ENCODE measurements around the gene MTUS2.
"Not testable (repeated sequence)": the region's sequence is repeated elsewhere in the genome, so short reads cannot be mapped to it uniquely, and the experiment has no call there.

The MTUS2 gene

DNA sequence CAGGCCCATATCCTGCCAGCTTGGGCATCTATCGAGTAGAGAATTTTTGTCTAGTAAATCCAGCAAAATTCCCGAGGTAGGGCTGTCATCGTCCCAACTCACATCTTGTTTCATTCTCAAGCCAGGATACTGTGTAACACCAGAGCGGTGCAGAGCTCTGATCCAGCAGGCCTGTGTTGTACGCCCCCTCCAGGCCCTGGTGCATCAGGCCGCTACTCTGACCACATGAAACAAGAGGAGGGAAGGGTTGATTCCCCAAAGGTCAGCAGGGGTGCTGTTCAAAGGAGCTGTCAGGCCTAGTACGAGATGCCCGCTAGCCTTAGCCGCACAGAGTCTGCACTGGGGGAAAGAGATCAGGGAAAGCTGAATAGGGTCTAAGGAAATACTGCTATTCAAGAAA is 499.3 kb downstream of the MTUS2 start:
- DNase-seq (ENCODE audit: low read depth): no peak

DNA sequence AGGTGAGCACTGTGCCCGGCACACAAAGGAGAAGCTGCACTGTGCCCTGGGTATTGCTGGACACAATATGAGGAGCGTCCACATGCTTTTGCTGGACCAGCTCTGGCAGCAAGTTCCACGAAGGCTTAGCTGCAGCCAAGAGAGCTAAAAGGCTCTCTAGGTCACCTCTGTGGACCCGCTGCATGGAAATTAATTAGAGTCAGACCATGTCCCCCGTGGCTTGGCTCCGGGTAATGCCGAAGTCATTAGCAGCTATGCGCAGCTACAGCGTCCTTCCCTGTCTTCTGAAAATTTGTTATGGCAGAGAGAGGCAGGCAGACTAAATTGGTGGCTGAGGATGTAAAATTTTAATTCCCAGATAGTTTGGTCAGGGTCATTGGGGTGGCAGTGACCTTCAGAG is 503.8 kb downstream of the MTUS2 start:
- no peak for DNase-seq (ENCODE audit: low read depth)

- DNase-seq (ENCODE audit: low read depth): no peak
Observed at GRCh38 chr13:29324601-29325000, 504.5 kb downstream of the MTUS2 start.

DNA sequence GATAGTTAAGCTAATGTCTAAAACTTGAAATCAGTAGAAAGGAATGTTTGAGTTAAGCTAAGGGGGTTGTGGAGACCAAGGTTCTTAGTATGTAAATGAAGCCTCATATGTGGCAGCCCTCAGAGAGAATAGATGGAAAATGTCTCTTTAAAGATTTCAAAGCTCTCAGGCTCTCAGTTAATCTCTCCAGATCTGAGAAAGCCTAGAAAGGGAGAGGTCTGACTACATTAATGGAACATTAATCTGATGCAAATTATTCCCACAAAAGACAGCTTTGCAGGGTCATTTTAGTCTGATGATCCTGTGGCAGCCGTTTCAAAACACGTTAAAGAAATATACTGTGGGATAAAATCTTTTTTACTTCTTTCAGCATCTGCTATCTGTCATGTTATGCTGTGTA is 508.4 kb downstream of the MTUS2 start:
- DNase-seq (ENCODE audit: low read depth): no peak

- DNase-seq (ENCODE audit: low read depth): no peak
Observed at GRCh38 chr13:29336356-29336755, 516.2 kb downstream of the MTUS2 start.

DNA sequence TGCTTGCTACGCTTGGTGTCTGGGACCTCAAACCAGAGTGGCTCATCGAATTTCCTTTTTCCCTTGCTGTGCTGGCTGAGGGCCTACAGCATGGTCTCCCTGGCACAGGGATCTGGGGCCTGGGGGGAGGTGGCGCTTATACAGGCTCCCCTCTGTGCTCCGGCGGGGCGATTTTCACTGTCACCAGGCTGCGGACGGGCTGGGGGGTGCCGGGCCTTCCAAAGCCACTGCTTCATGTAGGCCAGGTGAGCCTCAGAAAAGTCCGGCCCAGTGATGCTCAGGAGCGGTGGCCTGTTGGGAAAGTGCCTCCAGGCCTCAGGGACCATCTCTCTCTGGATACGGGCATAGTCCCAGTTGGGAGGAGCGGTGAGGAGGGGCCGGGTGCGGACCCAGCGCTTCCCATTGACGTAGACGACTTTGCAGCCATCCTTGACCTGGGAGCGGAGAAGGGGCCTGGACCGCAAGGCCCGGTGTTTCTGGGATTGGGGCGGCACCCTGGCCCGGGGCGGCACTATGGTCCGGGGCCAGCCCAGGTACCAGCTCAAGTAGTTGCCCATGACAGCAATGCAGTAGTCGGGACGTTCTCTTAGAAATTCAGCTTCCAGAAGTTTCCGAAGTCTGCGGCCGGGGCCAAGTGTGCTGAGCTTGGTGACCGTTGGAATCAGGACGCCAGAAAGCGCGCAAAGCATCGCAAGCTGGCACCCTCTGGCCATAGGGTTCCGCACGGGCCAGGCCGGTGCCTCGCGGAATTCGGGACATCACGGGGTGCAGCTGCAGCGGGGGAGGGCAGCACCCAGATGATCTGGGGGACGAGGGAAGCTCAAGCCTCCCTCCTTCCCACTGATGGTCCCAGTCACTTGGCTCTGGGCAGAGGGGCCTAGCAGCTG is 519.5 kb downstream of the MTUS2 start:
- DNase-seq (ENCODE audit: low read depth): no peak

DNA sequence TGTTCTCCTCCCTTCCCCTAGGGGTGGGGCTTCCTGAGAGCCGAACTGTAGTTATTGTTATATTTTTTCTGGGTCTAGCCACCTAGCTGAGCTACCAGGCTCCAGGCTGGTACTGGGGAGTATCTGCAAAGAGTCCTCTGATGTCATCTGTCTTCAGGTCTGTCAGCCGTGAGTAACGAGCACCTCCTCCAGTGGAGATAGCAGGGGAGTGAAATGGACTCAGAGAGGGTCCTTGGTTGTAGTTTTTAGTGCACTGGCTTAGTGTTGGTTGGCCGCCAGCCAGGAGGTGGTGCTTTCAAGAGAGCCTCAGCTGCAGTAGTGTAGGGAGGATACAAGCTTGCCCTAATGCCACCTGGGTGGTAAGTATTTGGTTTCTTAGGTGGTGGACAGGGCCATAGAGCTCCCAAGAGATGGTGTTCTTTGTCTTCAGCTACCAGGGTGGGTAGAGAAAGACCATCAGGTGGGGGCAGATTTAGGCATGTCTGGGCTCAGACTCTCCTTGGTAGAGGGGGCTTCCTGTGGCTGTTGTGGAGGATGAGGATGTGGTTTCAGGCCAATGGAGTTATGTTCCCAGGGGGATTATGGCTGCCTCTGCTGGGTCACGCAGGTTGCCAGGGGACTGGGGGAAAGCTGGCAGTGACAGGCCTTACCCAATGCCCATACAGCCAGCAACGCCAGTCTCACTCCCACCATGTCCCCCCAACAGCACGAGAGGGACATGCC is 525.9 kb downstream of the MTUS2 start:
- not testable (repeated sequence) for DNase-seq (ENCODE audit: low read depth)

DNA sequence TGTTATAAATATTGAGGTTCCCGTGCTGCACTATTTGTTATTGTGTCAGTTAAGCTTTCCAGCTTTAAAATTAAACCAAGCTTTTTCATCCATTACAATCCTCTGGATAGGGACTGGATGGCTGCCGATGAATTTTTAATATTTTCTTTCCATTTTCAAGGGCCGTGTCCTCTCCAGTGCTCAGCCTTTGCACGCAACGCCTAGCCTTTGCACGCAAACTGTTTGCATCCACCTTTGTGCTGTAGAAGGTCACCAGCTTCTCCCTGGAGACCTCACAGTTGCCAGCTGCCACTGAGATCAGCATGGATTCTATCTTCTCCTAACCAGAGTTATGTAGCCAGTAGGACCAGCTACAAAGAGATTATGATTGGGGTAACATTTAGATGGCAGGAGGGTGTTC is 534.9 kb downstream of the MTUS2 start:
- no peak for DNase-seq (ENCODE audit: low read depth)

DNA sequence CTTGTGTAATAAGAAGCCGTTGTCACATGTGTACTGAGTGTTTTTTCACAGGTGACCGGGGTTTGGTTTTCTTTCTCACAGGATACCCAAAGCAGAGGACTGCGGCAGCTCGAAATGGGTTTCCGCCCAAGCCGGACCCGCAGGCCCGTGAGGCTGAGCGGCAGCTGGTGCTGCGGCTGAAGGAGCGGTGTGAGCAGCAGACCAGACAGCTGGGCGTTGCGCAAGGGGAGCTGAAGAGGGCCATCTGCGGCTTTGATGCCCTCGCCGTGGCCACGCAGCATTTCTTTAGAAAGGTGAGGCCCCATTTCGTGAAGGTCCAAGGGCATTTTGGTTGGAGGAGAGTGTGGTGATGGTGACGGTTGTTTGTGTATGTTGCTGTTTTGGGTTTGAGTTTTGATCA is 539.0 kb downstream of the MTUS2 start:
- no peak for DNase-seq (ENCODE audit: low read depth)

- no peak for DNase-seq (ENCODE audit: low read depth)
Observed at GRCh38 chr13:29361716-29362115, 541.6 kb downstream of the MTUS2 start.

DNA sequence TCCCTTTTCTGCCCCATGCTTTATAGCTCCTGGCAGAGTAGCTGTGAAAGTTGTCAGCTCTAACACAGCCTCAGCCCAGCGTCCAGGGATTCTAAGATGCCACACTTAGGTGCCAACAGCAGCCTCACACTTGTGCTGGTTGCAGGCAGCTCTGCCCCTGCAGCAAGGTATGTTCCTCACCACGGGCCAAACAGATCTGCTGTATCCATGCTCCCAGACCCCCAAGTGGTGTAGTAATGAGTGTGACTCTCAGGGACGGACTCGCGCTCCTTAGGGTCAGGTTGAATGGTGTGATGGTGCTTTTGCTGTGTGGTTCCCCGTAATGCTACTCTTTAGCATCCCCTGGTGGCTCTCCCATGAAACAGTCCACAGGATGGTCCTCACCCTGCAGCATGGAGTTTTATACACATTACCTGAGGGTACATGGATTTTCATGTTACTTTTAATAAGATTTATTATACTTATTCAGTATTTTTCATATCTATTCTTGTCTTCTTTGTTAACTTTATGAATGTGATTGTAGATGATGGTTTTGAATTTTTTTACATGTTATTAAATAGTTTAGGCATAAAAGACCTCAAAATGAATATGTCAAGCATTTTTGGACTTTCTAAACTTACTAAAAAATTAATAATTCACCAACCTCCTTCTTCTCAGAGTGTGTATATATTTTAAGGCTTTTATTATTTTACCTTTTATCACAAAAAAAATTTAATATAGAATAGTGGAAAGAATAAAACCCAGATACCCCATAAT is 542.9 kb downstream of the MTUS2 start:
- DNase-seq (ENCODE audit: low read depth): no peak

GRCh38 chr13:29369060-29369743 is 549.1 kb downstream of the MTUS2 start:
- DNase-seq (ENCODE audit: low read depth): no peak

- DNase-seq (ENCODE audit: low read depth): no peak
Observed at GRCh38 chr13:29379281-29379680, 559.1 kb downstream of the MTUS2 start.

DNA sequence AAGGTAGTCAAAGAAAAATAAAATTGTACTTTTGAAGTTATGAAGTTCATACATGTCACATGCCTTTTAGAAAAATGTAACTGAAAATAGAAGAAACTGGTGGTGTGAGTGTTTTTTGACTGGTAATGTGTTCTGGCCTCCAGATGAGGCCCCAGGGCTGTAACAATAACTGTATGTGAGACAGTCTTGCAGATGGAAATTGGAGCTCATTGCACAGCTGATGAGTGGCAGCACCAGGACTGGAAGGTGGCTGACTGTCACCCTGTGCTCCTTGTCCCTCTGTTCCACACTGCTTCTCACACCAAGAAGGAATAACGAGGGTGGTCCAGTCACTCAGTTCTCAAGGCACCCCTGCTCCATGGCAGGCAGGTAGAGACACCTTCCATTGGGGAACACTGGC is 559.7 kb downstream of the MTUS2 start:
- DNase-seq (ENCODE audit: low read depth): no peak

GRCh38 chr13:29382021-29382420 is 561.9 kb downstream of the MTUS2 start:
- no peak for DNase-seq (ENCODE audit: low read depth)

DNA sequence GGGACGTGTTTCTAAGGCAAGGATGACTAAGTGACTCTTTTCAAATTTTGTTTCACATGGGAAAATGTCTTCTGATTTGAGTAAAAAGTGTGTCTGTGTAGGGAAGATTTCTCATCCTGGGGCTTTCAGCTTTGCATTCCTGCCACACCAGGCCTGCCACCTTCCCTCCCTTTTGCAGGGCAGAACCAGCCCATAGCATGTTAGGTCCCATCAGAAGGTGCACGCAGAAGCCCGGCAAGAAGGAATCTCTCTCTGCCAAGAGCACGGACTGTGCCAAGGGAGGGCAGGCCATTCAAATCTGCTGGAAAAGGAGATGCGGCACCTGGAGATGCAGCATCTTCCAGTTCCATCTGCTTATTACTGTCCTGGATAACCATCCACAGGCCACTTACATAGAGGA is 563.3 kb downstream of the MTUS2 start:
- DNase-seq (ENCODE audit: low read depth): no peak

DNA sequence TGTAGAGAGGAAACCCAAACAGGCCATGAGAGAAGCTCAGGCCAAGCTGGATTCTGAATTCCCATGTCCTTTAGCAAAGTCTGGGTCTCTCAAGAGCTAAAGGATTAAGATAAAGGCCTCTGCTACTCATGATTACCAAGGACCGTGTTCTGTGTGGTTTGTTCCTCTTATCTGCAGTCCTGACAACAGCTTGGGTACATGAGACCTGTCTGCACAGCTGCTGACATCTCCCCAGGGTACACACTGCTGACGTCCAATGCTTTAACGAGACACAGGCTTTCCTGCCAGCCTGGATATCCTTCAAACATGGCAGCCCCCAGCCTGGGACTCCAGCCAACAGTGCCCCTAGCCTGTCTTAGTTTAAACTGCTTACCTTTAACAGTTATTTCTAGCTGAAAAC is 564.3 kb downstream of the MTUS2 start:
- DNase-seq (ENCODE audit: low read depth): no peak

DNA sequence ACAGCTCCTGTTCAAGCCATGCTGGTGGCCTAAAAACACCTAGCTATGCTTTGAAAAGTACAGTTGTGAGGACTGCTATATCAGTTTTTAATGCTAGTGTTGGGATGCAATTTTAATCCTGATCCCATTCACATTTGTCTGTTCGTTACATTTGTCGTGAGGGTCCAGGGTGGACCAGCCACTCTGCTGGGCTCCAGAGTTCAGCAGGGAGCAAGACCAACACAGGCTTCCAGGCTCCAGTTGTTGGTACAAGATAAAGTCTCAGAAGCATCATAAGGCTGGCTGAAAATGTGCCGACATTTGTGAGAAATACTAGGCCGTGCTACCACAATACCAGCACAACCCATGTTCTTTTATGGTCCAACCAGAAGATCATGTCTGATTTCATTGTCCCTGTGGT is 564.7 kb downstream of the MTUS2 start:
- DNase-seq (ENCODE audit: low read depth): no peak

DNA sequence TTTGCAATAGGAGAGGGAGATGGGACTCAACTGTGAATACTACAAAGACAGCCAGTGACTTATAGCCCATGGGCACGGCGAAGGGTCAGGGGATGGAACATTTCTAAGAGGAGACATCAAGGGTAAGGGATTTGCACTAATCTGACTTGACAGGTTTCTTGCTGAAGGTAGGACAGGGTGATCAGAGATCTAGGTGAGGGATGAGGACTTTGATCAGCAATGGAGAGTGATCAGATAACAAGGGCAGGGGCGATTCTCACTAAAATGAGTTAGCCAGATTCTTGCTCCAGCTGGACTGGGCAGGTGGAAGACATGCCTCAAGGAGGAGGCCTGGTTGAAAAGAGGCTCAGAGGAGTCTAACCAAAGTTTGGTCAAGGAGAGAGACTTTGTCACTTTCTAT is 566.1 kb downstream of the MTUS2 start:
- DNase-seq (ENCODE audit: low read depth): no peak

DNA sequence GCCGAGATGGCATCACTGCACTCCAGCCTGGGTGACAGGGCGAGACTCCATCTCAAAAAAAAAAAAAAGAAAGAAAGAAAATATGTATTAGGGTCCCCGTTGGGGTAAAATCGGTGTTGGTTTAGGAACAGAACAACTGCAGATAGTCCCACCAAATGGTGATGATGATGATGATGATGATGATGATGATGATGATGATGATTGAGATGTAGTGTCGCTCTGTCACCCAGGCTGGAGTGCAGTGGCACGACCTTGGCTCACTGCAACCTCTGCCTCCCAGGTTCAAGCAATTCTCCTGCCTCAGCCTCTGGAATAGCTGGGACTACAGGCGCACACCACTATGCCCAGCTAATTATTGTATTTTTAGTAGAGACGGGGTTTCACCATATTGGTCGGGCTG is 570.5 kb downstream of the MTUS2 start:
- DNase-seq (ENCODE audit: low read depth): not testable (repeated sequence)

DNA sequence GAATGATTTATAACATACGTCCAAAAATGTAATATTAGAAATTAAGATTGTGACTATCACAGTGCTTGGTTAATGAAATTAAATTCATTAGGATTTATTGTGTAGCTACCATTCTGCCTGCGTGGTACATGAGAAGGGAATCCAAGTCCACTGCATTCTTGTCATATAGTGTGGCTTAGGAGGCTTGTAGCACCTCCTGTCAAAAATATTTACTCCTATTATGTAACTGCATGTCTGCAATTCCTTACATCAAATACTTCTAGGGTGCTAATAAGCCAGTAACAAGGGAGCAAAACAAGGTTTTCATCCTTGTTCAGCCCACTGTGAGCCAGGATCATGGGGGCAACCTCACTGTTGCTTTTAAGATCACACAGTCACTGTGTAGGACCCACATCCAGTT is 576.3 kb downstream of the MTUS2 start:
- DNase-seq (ENCODE audit: low read depth): no peak

DNA sequence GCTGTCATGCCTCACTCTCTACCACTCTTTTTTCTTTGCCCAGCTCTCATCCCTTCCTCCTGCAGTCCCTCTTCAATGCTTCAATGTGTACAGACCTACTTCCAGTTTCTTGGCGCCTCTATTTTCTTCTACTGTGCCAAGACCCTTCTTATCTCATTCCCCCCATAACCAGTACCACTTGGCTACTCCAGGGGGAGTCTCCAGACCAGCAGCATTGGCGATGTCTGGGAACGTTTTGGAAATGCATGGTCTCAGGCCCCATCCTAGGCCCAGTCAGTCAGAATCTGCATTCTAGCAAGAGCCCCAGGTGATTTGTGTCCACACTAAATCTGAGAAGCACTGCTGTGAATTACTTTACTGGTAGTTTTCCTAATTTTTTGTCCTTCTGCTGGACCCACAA is 577.1 kb downstream of the MTUS2 start:
- no peak for DNase-seq (ENCODE audit: low read depth)
